HG03432 (cell line): ENCODE measurements around the gene CLDND2.

Experiments used
- ATAC-seq: cut with Tn5 transposase; IDR thresholded peaks from one replicate; pipeline ENCODE4 v1.9.1; 2021; ENCODE audit warnings: mild to moderate bottlenecking, moderate library complexity; ENCODE audit not compliant: unreplicated experiment

The CLDND2 gene

DNA sequence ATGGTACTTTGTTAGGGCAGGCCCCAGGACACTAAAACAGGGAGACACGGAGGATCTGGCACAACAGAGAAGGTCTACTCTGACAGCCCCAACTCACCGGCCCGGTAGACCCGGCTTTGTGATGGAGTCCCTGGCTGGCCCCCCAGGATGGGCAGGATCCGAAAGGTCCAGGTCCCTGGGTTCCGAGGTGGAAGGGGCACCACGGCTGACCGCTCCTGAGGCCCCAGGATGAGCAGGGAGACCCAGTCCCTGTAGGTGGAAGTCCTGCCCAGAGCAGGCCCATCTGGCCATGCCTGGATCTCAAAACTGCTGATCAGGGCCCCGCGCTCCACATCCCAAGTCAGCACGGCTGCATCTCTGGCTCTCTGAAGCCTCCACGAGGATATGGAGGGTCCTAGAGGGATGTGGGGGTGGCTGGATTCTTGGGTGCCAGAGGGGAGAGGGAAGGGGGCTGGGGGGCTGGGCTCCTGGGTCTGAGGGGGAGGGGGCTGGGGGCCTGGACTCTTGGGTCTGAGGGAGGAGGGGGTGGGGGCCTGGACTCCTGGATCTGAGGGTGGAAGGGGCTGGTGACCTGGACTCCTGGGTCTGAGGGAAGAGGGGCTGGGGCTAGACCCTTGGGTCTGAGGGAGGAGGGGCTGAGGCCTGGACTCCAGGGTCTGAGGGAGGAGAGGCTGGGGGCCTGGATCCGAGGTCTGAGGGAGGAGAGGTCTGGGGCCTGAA lies 31.5 kb downstream of the CLDND2 start:
- ATAC-seq, result no peak

- no peak for ATAC-seq
These were observed 34.9 kb downstream of the CLDND2 start for GRCh38 chr19:51333836-51334460.

GRCh38 chr19:51331716-51332115 lies 37.1 kb downstream of the CLDND2 start:
- ATAC-seq, result no peak

DNA sequence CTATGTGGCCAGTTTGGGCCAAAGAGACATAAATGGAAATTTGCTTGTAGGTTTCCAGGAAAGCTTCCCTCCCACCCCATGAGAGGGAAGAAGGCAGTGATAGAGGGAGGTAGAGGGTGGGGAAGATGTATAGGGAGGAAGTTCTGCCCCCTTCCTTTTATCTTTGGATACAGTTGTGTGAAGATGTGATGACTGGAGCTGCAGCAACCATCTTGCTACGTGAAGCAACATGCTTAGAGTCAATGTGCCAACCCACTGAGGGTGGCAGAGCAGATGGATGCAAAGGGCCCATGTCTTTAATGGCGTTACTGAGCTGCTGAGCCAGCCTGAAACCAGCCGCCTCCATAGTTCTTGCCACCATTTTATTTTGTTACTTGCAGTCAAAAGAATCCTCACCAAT lies 37.6 kb downstream of the CLDND2 start:
- ATAC-seq, result no peak

DNA sequence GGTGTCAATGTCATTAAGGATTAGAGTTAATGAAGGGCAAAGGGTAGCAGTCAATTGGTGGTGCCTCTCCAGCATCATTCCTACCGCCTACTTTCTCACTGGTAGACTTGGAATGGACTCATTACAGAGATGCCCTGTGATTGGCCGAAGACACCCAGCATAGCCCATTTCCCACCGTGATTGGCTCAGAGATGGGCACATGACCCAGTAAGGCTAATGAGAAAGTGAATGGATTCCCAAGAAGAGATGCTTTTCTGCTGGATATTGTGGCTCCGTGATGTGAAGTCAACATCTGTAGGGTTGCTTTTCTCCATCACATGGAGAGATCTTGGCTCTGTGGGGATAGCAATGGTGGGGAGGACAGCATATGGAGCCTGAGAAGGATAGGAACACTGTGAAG lies 38.4 kb downstream of the CLDND2 start:
- ATAC-seq, result no peak

GRCh38 chr19:51329411-51329810 lies 39.4 kb downstream of the CLDND2 start:
- ATAC-seq, result no peak

DNA sequence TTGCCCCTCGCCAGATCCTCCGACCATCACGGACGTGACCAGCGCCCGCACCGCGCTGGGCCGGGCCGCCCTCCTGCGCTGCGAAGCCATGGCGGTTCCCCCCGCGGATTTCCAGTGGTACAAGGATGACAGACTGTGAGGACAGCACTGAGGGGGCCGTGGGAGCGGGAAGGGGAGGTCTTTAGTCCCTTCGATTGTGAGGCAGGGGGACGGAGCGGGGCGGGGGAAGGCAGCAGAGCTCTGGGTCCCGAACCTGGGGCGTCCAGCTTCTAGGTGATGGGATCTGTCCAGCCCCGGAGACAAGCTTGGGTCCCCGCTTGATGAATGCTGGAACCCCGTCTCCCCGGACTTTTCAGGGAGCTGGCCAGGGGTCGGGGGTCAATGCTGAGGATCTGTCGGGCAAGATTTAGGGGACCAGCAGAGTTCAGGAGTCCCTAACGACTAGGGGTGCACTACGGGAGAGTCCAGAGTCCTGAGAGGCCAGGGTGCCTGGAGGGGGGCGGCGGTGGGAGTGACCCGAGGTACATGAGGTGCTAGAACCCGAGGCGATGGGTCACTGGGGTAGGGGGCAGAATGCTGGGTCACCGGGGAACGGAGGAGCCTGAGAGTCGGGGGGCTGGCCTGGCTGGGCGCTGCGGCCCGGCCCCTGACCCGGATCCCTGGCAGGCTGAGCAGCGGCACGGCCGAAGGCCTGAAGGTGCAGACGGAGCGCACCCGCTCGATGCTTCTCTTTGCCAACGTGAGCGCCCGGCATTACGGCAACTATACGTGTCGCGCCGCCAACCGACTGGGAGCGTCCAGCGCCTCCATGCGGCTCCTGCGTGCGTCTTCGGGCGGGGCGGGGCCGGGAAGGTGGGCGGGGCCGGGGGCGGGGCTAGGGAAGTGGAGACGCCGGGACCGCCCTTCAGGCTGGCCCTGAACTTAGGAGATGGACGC lies 41.5 kb downstream of the CLDND2 start:
- no peak for ATAC-seq

GRCh38 chr19:51326216-51327065 lies 42.4 kb downstream of the CLDND2 start:
- no peak for ATAC-seq

DNA sequence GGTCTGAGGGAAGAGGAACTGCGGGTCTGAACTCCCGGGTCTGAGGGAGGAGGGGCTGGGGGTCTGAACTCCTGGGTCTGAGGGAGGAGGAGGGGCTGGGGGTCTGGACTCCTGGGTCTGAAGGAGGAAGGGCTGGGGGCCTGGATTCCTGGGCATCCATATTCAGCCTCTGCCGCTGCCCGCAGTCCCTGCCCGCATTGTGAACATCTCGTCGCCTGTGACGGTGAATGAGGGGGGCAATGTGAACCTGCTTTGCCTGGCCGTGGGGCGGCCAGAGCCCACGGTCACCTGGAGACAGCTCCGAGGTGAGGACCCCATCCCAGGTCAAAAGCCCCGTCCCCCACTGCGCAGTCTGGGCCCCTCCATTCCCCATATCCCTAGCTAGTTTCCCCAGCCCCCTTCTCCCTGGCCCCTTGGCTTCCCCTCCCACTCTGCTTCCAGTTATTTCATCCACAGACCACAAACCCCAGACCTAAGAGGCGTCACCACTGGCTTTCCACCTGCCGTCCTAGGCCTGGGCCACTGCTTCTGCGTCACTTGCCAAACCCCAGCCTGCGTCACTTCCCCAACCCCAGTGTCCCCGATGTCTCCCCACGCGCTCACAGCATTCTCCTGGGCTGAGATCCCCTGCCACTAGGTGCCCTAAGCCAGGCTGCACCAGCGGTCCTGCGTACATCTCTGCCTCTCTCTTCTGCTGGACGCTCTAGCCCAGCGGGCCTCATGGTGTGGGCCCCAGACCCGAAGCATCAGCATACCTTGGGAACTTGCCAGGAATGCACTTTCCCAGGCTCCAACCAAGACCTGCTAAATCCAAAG lies 43.4 kb downstream of the CLDND2 start:
- no peak for ATAC-seq

DNA sequence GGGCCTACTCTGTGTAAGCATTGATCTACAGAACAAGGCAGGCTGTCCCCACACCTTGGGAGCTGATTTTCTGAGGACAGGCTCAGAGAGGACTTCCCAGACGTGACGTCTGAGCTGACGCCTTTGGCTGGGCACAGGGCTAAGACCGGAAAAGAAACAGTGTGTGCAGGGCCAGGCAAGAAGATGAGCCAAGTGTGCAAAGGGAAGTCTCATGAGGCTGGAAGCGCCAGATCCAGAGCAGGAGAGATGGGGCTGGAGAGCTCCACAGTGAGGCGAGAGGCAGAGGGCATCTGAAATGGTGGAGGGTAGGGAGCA lies 44.7 kb downstream of the CLDND2 start:
- no peak for ATAC-seq

DNA sequence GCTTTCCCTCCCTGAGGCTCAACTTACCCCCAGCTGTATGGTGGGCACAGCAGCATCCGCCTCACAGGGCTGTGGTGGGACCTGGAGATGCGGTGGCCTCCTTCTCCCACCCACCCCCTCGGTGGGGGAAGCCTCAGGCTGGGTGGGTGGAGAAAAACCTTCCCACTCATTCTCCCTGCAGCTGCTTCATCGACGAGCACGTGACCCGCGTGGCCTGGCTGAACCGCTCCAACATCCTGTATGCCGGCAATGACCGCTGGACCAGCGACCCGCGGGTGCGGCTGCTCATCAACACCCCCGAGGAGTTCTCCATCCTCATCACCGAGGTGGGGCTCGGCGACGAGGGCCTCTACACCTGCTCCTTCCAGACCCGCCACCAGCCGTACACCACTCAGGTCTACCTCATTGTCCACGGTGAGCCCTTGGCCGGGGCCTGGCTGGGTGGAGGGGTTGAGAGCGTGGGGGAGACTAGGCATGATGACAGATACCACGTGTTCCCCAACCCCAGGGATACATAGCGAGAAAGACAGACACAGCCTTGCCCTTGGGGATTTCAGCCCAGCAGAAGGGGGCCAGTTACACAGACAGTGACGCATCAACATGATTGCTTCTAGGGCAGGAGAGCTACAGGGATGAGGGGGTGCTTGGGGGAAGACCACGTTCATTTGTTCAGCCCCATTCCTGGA lies 45.2 kb downstream of the CLDND2 start:
- no peak for ATAC-seq

DNA sequence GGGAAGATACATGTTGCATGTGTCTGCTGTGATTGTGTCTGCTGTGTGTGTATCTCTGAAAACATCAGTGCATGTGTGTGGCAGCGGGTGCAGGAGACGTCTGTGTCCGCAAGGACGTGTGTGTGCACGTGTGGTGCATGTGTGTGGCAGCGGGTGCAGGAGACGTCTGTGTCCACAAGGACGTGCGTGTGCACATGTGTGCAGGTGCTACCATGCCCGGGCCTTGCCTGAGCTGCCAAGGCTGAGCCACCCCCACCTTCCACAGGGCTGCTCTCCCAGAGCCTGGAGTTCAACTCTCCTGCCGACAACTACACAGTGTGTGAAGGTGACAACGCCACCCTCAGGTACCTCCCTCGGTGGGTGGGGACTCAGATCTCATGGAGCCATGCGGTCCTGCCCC lies 47.0 kb downstream of the CLDND2 start:
- ATAC-seq, result no peak

DNA sequence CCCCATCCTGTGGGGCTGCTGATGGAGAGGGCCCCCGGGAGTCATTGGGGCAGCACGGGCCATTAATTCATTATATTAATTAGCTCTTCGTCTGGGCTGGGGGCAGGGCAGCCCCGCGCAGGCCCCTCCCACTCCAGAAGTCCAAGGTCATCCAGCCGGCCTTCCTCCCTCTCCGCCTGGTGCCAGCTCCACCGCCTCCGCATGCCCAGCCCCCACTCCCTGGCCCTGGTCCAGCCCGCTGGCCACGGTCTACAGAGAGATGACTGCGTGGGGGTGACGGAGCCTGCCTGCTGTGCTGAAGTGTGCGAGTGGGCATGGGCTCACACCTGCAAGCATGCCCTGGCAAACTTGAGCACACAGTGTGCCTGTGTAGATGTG lies 48.5 kb downstream of the CLDND2 start:
- ATAC-seq, result no peak

DNA sequence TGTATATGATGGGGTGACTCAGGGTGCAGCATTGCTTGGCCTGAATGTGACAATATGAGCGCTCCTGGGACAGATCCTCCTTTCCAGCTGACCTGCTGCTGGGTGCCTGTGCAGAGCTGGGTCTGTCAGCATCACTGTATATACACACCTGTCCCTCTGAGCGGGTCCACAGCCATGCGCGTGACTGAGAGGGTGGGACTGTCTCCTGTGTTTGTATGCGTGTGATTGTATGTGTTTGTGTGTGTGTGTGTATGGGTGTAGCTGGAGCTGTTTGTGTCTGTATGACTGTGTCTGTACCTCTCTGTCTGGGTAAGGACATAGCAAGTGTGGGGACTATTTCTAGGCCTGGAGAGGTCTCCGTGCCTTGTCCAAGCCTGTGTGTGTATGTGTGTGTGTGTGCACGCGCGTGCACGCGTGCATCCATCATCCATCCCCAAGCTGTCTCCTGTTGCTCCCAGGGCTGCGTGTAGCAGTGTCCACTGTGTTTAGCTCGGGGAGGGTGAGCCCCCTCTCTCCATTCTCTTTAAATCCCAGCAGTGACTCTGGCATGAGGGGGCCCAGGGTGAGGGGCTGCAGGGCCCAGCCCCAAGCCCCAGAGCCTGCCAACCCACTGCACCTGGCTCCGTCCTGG lies 49.0 kb downstream of the CLDND2 start:
- ATAC-seq, result no peak

DNA sequence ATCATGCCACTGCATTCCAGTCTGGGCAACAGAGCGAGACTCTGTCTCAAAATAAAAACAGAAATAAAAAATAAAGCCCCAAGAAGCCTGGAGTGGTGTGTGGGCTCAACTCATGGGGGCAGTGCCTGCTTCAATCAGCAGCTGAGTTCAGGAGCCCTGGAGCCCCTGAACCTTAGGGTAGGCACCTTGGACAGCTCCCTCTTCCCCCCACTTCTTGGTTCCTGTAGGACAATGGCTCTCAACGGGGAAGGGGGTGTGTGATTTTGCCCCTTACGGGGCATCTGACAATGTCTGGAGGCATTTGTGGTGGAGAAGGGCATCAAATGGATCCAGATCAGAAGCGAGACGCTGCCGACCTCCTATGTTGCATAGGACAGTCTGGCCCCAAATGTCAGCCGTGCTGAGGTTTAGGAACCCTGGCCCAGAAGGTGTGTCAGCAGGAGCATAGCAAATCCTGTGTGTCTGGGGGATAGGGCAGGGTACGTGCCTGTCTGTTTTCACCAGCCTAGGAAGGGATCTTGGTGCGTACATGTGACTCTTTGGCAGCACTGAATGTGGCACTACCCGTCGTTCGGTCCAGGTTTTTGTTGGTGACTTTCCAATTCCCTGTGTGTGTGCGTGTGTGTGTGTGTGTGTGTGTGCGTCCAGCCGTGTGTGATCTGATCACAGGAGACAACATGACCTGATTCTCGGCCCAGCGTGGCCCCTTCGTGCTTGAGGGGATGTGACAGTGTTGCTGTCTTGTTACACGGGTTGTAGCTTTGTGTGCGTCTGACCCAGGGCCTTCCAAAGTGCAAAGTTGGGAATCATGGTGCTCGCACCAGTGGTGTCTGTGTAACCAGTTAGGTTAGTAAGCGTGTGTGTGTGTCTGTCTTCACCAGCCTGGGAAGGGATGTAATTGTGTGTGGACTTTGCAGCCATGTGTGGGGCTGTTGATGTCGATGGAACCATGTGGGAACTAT lies 49.8 kb downstream of the CLDND2 start:
- no peak for ATAC-seq

DNA sequence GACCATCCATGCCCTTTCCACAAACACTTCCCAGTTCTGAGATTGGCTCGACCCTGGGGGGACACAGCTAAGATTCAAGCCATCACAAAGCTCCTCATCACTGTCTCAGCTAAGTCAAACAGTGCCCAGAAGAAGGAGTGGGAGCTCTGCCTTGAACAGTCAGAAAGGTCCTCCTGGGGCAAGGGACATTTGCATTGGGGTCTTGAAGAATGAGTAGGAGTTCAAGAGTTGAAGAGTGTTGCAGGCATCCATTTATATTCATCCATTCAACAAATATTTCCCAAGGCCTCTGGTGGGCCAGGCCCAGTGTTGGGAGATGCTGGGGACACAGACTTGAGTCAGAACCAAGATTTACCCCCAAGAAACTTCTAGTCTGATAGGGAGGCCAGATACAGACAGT lies 50.8 kb downstream of the CLDND2 start:
- no peak for ATAC-seq

GRCh38 chr19:51317376-51317775 lies 51.4 kb downstream of the CLDND2 start:
- no peak for ATAC-seq
